ENCODE data around the gene HOXA9.
A peak's percentile ranks its signal among the peaks of the same experiment; 100 is the strongest.

HOXA9 gene

DNA sequence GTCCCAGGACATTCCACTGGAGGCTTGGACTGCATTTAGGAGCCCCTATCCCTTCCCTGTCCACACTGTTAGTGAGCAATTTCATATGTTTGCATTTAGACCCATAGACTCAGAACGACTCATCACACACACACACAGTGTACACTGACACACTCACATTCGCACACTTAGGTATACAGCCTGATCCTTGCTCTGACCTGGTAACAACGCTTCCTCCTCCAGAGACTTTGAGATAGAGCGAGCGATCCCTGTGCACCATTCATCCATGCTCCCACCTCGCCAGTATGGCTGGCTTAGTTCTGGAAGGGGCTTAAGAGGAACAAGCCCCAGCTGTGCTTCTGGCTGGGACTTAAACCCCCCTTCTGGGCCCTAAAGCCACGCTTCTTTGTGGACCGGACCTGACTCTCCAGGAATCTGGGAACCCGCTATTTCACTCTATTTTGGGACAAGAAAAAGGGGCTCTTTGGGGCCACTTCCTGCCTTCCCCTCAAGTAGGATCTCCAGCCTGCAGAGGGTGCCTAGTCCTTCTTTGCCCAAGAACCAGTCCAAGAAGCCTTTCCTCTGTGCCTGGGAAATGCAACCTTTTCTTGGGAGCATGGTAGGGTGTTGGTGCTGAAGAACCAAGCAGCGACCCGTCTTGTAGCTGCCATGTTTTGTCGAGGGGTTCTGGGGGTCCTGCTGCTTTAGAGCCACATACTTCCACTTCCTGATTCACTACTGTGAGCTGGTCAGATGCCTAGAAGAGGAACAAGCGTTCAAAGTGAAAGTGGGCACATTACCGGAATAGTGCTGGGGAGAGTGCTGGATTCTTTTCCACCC lies 35.6 kb upstream of the HOXA9 start:
- DNase-seq: peak; percentile 28

GRCh38 chr7:27199849-27200760 lies 34.8 kb upstream of the HOXA9 start, which contains the start of gene HOXA13:
Gene HOXA13 (minus strand): TSS chr7:27200091. CDS start chr7:27200077, 14 bp downstream.
- peak; percentile 90 for DNase-seq

GRCh38 chr7:27198871-27199801 lies 33.8 kb upstream of the HOXA9 start:
- DNase-seq: peak; percentile 52

DNA sequence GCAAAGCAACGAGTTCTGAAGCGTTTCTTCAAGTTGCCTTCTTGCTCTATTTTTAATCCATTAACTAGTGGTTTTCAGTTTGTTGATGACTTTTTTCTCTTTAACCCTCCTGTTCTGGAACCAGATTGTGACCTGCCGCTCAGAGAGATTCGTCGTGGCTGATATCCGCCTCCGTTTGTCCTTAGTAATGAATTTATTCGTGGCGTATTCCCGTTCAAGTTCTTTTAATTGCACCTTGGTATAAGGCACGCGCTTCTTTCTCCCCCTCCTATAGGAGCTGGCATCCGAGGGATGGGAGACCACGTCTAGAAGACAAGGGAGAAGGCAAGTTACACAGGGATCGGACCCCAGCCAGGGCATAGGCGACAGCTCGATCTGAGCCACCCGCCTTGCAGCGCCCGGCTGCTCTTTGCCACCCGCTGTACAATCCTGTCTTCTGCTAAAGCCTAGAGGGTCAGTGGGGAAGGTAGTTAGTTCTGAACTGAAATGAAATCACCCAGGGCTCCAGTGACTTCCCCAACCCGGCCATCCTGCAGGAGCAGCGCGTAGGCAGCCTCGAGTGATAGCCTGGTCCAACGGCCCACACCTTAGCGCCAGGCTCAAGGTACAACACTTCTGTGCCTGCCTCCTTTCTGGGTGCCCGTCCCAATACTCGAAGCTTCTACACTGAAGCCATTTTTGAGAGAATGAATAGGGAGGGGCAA lies 33.0 kb upstream of the HOXA9 start:
- peak; percentile 45 for DNase-seq

DNA sequence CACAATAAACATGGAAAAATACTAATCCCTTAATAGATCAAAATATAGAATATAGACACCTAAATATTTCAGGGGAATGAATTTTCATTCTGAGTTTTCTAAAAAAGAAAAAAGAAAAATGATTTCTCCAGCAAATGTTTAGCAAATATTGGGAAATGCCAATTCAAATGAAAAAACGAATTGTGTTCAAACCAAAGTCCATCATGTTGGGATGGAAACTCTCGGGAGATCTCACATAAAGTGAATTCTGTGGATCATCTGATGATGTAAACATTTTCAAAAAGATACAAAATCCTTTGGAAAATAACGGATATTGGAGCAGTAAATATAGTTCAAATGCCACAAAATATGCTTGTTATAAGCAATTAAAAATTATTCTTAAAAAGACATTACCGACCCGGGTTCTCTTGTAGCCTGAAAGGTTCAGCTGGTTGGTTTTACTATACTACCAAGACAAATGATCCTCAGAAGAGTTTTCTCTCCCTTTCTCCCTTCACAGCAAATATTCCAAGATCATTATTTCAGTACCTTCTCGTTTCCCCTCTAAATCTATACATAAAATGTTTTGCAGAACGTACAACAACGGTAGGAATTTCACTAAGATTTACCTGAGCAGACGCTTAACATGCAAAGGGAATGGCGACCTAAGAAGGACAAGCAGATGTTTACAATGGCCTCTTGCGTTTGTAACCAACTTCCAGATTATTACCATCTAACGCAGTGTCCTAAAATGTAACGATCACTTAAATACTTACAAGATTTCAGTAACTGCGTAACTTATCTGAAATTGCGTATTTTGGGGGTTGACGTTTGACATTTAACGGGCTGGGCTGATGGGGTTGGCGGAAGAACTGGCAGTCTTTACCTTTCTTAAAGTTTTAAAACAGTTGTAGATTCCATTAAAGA lies 32.1 kb upstream of the HOXA9 start:
- peak; percentile 33 for DNase-seq

DNA sequence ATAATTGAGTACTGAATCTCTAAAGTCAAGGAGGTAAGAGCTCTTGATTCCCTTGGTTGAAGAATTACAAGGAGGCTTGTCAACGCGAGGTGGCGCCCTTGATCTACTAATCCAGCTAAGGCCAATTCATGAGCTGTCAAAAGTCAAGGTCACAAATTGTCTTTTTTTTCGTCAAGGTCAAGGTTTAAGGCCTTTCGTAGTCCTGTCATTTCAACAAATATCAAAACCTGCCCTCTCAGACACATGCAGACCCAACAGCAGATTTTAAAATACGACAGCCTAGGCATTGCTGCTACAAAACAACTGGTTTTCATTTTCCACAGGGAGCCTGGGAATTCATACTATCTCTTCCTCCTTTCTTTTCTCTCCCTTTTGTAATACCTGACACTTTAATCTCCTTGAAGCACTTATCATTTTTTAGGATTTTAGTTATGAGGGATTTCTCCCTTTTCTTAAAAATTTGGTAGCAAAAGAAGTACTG lies 31.0 kb upstream of the HOXA9 start:
- peak; percentile 86 for DNase-seq

DNA sequence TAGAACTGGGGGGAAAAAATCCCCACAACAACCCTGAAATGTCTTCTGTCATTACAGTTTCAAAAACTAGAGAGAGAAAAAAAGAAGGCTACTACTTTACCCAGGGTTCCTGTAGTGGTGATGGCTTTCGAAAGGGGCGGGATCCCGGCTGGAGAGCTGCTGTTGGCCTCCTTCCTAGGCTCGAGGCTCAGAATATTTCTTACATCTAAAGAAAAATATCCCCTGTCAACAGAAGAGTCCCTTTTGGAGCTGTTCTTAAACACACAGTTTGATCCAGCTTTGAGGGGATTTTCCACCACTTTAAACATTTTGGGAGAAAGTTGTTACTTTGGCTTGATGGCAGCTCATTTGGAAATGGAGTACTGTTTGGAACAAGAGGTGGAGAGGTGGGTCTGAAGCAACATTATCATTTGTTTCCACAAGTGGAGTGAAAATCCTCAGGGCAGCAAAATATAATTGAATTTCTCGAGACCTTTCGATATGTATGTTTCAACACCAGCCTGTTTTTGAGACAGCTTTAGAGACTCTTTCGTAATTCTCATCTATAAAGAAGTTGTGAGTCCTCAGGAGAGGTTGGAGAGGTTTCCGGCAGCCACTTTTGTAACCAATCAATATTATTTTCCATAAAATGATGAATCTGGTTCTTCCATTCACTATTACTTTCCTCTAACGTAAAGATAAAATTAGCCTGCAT lies 29.5 kb upstream of the HOXA9 start:
- peak; percentile 65 for DNase-seq

DNA sequence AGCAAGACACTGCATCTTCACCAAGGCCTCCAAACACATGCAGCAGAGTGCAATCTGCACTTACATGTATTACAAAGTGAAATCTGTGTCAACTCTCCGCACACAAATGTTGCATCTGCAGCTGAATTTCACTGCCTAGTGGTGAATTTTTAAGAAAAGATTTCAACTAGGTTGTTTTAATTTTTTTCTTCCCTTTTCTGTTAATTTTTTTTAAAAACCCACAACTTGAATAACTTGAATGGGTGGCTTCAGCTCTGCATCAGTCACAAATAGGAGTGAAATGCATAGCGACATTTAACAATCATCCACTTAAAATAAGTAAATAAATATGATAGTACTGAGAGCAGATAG lies 28.6 kb upstream of the HOXA9 start:
- DNase-seq: no peak

DNA sequence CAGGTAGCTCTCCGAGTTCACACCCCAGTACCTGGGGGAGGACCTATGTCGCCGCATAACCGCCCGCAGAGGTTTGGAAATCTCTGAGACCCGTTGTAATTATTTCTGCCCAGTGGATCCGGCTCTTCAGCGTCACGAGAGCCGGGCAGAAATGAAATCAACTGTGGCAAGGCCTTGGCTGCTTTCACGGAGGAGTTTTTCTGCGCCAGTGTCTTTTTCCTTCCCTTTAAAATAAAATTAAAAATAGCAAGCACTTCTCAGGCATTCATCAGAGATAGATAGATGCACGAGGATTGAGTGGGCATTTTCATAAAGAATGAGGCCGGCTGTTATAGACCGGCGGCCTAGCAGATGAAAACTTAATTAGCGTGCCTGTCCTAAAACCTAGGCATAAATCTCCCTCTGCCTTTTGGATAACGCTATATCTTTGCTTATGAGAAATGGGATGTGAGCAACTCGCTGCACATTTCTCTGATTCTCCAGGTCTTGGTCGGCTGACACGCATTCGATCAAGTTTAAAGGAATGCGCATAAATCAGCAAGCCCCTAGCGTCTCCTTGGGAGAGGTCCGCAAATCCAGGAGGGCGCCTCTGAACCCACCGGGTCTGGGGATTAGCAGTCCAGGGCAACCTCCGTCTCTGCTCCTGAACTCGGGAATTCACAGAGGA lies 28.1 kb upstream of the HOXA9 start:
- peak; percentile 68 for DNase-seq

- peak; percentile 73 for DNase-seq
These were observed 27.4 kb upstream of the HOXA9 start for GRCh38 chr7:27192546-27193334.

DNA sequence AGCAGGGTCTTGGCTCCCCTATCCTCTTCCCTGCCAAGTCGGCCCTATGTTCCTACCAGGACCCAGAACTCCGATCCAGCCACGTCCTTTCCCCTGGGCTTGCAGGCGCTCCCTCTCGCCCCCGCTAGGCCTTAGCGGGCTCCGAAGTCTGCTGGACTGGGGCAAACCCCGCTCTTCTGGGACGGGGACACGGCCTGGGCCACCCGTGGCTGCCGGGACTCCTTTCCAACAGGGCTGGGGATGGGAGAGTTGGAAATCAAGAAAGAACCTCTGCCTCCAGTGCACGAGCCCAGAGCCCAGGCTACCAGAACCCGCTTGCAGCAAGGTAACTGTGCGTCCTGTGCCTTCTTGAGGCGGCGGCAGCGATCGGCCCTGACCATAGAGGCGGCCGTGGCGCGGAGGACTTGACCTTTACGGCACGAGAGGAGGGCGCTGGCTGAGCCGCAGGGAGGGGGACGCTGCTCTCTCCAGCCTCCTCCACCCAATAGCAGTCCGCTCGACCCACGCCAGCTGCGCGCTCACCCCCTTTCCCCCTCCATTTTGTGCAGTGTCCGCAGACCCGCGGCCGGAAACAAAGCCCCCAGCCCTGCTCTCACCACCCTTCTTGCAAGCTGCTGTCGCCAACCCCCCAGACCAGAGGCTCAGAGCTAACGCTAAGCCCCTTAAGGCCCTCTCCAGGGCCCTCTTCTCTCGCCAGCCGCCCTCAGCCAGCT lies 26.7 kb upstream of the HOXA9 start:
- DNase-seq: peak; percentile 81

- peak; percentile 53 for DNase-seq
These were observed 25.9 kb upstream of the HOXA9 start for GRCh38 chr7:27191161-27191731.

- peak; percentile 45 for DNase-seq
These were observed 24.8 kb upstream of the HOXA9 start for GRCh38 chr7:27189997-27190748.

DNA sequence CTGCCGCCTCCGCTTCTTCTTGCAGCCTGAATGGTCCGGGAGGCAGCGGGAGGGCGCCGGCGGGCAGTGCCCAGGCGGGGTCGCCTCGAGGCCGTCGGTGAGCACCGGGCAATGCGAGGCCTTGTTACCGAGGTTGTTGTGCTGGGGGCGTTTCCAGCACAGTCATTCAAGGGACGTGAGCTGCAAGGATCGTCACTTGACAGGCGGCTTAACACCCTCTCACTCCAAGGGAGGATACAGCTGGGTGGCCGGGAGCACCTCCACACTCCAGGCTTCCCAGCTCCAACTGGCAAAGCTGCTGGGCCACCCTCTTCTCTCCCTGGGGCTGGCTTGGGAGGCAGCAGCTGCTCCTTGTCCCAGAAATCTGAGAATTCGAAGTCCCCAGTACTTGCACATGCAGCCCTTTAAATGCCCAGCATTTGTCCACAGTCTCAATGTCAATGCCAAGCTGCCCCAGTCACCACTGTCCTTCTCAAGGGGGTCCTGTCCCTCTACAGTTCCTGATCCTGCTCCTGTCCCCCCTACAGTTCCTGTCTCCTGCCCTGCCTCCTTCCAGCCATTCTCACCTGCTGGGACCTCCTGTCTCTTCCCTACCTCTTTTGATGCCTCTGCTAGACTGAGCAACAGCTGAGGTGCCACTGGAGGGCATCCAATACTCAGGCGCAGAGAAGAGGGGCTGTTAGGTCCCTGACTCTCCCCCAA lies 24.1 kb upstream of the HOXA9 start:
- DNase-seq: peak; percentile 85

GRCh38 chr7:27188386-27189294 lies 23.3 kb upstream of the HOXA9 start:
- peak; percentile 72 for DNase-seq
